Activated CD8-positive, alpha-beta memory T cell treated with anti-CD3 and anti-CD28 coated beads, Interleukin-2, amount 50 U/mL, for 48 hours (primary cell): ENCODE data around the gene HM13.
"Not testable (repeated sequence)": the region's sequence is repeated elsewhere in the genome, so short reads cannot be mapped to it uniquely, and the experiment has no call there.

Experiments used
- DNase-seq: peaks from one replicate; pipeline ENCODE4 v3.0.0-alpha.2; 2020

The HM13 gene

DNA sequence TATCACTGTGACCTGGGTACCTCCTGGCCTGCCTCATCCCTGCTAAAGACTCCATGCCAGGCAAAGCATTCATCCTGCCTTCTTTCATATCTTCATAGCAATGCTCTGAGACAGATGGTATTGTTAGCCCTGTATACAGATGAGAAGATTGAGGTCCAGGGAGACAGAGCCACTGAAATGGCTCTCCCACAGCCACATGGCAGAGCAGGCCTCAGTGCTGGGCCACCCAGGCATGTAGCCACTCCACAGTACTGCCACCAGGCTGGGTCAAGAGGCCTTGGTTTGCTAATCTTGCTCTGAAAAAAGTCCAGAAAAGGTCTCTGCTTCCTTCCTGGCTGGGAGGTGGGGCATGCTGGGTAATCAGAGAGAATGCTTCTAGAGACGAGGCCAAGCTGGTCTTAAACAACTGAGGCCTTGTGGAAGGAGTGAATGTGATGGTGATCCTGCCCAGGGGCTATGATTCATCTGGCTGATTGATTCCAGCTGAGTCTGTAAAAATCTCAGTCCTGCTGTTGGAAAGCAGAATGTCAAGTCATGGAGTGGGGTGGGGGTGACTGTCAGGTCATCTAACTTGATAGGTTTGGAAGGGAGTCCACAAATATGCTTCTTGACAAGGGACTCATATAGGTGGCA, 29.8 kb downstream of the HM13 start:
- DNase-seq = no peak

GRCh38 chr20:31544600-31544999, 30.4 kb downstream of the HM13 start:
- DNase-seq = no peak

DNA sequence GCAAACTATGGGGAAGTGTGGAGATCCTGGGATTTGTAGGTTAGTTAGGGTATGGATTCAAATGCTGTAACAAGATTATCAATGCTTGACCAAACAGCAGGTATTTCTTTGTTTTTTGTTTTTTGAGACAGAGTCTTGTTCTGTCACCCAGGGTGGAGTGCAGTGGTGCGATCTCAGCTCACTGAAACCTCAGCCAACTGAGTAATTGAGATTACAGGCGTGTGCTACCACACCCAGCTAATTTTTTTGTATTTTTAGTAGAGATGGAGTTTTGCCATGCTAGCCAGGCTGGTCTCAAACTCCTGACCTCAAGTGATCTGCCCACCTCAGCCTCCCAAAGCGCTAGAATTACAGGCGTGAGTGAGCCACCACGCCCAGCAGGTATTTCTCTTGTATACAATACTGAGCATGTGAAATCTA, 31.4 kb downstream of the HM13 start:
- DNase-seq = not testable (repeated sequence)

- DNase-seq = peak; percentile 88
Observed at GRCh38 chr20:31547017-31547675, 32.9 kb downstream of the HM13 start.

- DNase-seq = no peak
Observed at GRCh38 chr20:31547720-31548298, 33.6 kb downstream of the HM13 start.

GRCh38 chr20:31548820-31549512, 34.7 kb downstream of the HM13 start:
- DNase-seq = no peak

DNA sequence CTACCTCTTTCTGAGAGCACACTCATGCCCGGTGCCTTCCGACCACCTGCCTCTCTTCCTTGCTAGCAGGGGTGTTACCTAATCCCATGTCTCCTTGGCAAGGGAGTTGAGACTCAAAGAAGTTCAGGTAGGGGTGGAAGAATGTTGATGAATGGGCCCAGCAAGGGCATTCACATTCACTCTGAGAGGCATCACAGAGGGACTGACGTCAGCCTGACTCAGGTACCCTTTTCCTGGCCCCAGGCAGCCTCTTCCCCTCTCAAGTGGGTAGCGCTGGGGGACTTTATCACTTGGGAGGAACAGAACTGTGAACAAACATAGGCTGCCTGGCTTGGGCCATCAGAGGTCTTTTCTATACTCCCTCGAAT, 35.3 kb downstream of the HM13 start:
- no peak for DNase-seq

- DNase-seq = no peak
Observed at GRCh38 chr20:31550099-31550498, 35.9 kb downstream of the HM13 start.

- no peak for DNase-seq
Observed at GRCh38 chr20:31551163-31552081, 37.2 kb downstream of the HM13 start.

DNA sequence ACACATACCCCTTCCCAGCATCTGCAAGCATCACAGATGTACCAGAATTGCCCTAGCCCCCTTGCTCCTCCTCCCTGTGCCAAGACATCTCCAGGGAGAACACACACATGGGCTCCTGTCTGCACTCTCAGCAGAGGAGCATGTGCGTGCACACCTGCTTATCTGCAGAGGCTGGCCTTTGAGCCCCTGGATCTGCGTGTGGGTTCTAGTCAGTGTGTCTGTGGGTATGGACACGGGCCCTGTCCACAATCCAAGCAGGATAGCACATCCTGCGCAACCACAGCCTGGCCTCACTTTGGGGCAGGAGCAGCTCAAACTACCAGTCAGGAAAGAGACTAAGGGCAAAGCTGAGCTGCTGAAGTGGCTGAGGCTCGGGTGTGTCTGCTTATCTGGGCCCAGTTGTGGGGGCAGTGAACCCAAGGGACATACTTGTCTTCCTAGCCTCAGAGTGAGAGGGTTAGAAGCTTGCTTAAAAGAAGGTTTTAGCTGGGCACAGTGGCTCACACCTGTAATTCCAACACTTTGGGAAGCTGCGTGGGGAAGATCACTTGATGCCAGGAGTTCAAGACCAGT, 41.0 kb downstream of the HM13 start:
- DNase-seq = no peak

- no peak for DNase-seq
Observed at GRCh38 chr20:31559704-31560093, 45.5 kb downstream of the HM13 start.

GRCh38 chr20:31560094-31560745, 46.0 kb downstream of the HM13 start:
- peak; percentile 89 for DNase-seq

DNA sequence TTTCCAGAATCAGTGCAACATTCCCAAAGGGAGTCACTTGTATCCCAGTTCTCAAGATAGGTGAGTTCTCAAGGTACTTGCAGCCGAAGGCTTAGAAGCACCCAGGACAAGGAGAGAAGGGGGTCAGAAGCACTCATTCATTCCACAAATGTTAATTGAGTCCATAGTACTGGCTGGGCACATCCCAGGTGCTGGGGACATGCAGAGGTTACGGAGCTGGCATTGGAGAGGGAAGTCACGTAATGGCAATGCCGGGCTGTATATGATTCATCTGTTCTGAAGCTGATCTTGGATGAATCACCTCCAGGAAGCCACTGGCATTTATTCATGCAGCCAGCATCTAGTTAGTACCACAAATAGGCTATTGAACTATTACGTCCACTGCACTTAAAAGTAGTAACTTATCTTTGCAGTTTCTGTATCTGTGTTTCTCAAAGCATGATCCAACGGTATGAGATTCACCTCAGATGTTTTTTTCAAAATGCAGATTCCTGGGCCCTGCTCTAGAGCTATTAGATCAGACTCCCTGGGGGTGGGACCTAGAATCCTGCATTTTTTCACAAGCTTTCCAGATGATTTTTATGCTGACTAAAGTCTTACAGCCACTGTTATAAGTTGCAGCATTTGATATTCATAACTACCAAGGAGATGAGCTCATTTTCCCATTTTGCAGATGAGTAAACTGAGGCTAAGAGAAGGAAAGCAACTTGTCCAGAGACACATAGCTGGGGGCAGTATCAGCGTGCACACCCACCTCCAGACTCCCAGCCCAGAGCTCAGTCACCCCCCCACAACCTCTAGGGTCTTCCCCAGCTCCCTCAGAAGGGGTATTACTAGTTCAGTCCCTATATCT, 46.7 kb downstream of the HM13 start:
- DNase-seq = no peak

- no peak for DNase-seq
Observed at GRCh38 chr20:31562241-31562640, 48.0 kb downstream of the HM13 start.

DNA sequence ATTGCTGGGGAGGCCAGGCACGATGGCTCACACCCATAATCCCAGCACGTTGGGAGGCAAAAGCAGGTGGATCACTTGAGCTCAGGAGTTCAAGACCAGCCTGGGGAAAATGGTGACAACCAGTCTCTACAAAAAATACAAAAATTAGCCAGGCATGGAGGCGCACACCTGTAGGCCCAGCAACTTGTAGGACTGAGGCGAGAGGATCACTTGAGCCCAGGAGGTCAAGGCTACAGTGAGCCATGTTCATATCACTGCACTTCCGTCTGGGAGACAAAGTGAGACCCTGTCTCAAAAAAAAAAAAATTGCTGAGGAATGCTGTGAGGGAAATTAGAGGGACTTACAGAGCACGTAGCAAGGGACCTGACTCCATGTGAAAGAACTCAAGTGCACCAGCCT, 50.0 kb downstream of the HM13 start:
- no peak for DNase-seq

DNA sequence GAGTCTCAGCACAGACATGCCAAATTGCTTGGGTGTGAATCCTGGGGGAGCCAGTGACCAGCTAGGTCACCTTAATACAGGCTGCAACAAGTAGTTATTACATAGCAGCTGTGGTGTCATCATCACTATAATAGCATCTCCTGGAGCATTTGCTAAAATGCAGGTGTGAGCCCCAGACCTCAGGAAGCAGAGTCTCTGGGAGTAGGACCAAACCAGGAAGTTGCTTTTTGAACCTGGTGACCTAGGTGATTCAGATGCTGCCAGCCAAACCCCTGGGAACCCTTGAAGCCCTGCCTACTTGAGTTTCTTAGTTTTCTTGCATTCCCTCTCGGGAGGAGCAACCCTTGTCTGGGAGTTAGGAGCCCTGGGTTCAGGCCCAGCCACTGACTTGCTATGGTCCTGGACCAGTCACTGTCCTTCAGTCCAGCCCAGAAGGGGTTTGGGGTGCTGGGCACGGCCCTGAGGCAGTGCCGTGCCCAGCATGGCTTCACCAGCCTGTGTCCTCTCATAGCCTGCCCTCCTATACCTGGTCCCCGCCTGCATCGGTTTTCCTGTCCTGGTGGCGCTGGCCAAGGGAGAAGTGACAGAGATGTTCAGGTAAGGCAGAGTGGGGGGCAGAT, 51.6 kb downstream of the HM13 start:
- DNase-seq = no peak

GRCh38 chr20:31566319-31566657, 52.0 kb downstream of the HM13 start:
- DNase-seq = no peak

DNA sequence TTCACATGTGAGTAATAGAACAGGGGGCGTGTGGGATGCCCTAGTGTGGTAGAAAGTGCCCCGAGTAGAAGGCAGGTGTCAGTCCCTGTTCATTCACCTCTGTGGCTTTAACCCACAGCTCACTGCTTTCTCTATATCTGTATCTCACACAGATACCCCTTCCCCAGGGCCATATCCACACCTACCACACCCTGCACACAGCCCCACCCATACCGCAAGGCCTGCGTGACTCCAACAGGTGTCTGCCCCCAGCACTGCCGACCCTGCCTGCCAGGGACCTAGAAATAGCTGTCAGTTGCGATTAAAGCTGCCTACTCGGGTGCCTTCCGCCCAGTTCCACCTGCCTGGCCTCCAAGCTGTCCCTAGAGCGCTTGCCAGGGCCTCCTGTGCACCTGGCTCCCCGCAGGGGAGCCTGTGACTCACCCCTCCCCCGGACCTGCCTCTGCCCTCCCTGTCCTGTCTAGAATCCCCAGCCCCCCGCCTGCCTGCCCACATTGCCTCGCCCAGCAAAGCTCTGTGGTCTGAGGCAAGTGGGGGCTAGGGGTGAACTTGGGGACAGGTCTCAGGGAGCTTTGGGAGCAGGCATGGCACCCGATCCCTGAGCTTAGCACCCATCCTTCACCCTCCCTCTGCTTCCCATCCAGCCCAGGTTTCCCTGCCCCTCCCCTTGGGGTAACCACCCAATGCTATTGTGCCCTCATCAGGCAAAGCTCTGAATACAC, 52.6 kb downstream of the HM13 start:
- DNase-seq = no peak

DNA sequence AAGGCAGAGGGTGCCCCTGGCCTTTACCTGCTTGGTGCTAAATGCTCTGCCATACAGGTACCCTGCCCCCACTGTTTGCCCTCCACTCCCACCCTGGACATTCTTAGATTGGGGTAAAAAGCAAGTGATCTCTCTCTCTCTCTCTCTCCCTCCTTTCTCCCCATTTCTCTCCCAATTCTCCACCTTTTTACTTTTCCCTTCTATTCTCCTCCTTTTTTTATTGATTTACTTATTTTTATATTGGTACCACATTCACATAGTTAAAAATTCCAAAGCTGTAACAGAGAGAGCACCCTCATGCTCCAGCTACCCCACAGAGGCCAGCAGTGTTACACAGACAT, 53.1 kb downstream of the HM13 start:
- no peak for DNase-seq
